Measurements from ENCODE around the gene BLOC1S1.

- no peak for TF ChIP-seq EP300 (IDR thresholded peaks at IDR 0.05; ENCODE audit: borderline replicate concordance)
- TF ChIP-seq CREB1 (IDR thresholded peaks at IDR 0.05; ENCODE audit: low read depth): no peak
- TF ChIP-seq TAF1 (IDR thresholded peaks at IDR 0.05; ENCODE audit: low read depth): no peak
Measured at GRCh38 chr12:55695349-55695748, 20.5 kb upstream of the BLOC1S1 start.

Measured in Ishikawa (cell line).